Testis (tissue), 3 donors: ENCODE results near the gene C9orf152. TPM values are rescaled to one million over a fixed set of nuclear protein-coding genes. Genes with fewer than 3 reads are reported as not detected.
"Not testable (repeated sequence)": the region's sequence is repeated elsewhere in the genome, so short reads cannot be mapped to it uniquely, and the experiment has no call there.

Experiments used
- DNase-seq: peaks from one replicate; pipeline ENCODE4 v3.0.0-alpha.2; 2019
- H3K27ac ChIP-seq, 2 donors: fragments of 200-600 bp; sonication (generic); one replicate each; pipeline ENCODE4 v1.5.1; 2019
- H3K27me3 ChIP-seq: fragments of 200-600 bp; sonication (generic); one replicate; pipeline ENCODE4 v1.5.1; 2019
- H3K36me3 ChIP-seq: fragments of 200-600 bp; sonication (generic); one replicate; pipeline ENCODE4 v1.5.1; 2017; ENCODE audit warnings: low read depth; ENCODE audit errors: missing control alignments
- H3K4me1 ChIP-seq: fragments of 200-600 bp; sonication (generic); one replicate; pipeline ENCODE4 v1.5.1; 2019
- H3K4me3 ChIP-seq, 2 donors: fragments of 200-600 bp; sonication (generic); one replicate each; pipeline ENCODE4 v1.5.1; 2017 to 2019
- H3K9me3 ChIP-seq: fragments of 200-600 bp; sonication (generic); one replicate; pipeline ENCODE4 v1.5.1; 2017
- CTCF ChIP-seq, 3 experiments: fragments of 450-650 bp in 2 of 3; fragments of 200-600 bp in 1 of 3; sonication (generic) in 1 of 3; IDR thresholded peaks; one replicate each; pipeline ENCODE4 v1.5.1; 2016 to 2019; ENCODE audit warnings: antibody characterized with exemption in 3 of 3, mild to moderate bottlenecking in 2 of 3, moderate library complexity in 1 of 3
- POLR2A ChIP-seq: fragments of 450-650 bp; IDR thresholded peaks from one replicate; pipeline ENCODE4 v1.6.1; 2017; ENCODE audit warnings: antibody characterized with exemption, mild to moderate bottlenecking, moderate library complexity
- WGBS, 2 donors: methylation state at CpG; one replicate each; pipeline ENCODE4 v1.1.5; 2018; 5-methylcytosine and 5-hydroxymethylcytosine counted together
- intact Hi-C: fragments of 100-400 bp; cut with DNase I; formaldehyde crosslinking; loops from one replicate; pipeline ENCODE4 v1.15.1; 2023; ENCODE audit warnings: low total_unique reads
- polyA plus RNA-seq: library from polyadenylated mRNA; stranded (reverse); fragments of 350-450 nt; fragmentation: Illumina TruSeq; extraction: RNeasy Lipid Tissue Mini Kit (QIAGEN cat#74804); gene quantifications from one replicate; pipeline ENCODE4 v1.2.3, GENCODE V29; 2014; ENCODE audit warnings: low read depth, low replicate concordance; ENCODE audit not compliant: insufficient read depth
- total RNA-seq, 2 donors: library from RNA; depleted of rRNA; stranded (reverse); fragments of >200 nt; gene quantifications; one replicate each; pipeline ENCODE4 v1.2.3, GENCODE V29; 2016

Gene C9orf152
- total and polyA plus RNA-seq, 3 donors from 2014 or later, result not detected

DNA sequence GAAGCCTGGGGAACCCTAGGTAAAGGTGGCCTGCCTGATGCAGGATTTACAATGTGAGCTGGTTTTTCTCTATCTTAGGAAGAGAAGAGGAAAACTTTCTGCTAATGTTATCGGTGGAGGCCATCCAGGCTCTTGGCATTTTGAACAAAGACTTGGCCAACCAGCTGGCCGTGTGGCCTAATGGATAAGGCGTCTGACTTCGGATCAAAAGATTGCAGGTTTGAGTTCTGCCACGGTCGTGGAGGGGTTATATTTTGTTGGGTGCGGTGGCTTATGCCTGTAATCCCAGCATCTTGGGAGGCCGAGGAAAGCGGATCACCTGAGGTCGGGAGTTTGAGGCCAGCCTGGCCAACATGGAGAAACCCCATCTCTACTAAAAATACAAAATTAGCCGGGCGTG lies 9.6 kb downstream of the C9orf152 start:
- no peaks in the 10 kb centered on the region for H3K36me3 ChIP-seq
- H3K27ac ChIP-seq, result no peak overlapping the region
- no peaks in the 10 kb centered on the region for H3K27me3 ChIP-seq
- H3K4me1 ChIP-seq, result no peaks in the 10 kb centered on the region
- no peak for TF ChIP-seq CTCF (IDR thresholded peaks at IDR 0.05)
- H3K4me3 ChIP-seq, result no peak overlapping the region
- intact Hi-C loops, result no loop called here
- H3K9me3 ChIP-seq, result no peaks in the 10 kb centered on the region
- DNase-seq, result no peak
- WGBS, 2 donors, result 90 to 91% methylated on average over 12 of the region's 12 CpGs

GRCh38 chr9:110197330-110198187 lies 10.4 kb downstream of the C9orf152 start:
- 71 to 75% methylated on average over 8 to 11 of the region's 11 CpGs for WGBS, 2 donors
- intact Hi-C loops, result no loop called here
- no peak for DNase-seq
- no peak for TF ChIP-seq POLR2A
- TF ChIP-seq CTCF (IDR thresholded peaks at IDR 0.05), result no peak
- no peaks in the 10 kb centered on the region for H3K36me3 ChIP-seq
- H3K4me3 ChIP-seq, result no peak overlapping the region
- no peaks in the 10 kb centered on the region for H3K9me3 ChIP-seq
- no peak overlapping the region for H3K27ac ChIP-seq
- no peaks in the 10 kb centered on the region for H3K27me3 ChIP-seq
- no peaks in the 10 kb centered on the region for H3K4me1 ChIP-seq

GRCh38 chr9:110196084-110196499 lies 11.9 kb downstream of the C9orf152 start:
- H3K27me3 ChIP-seq, intact Hi-C loops, H3K27ac ChIP-seq, H3K4me1 ChIP-seq, H3K4me3 ChIP-seq, H3K36me3 ChIP-seq, DNase-seq, H3K9me3 ChIP-seq: not testable (repeated sequence)
- 89 to 95% methylated on average over 16 of the region's 16 CpGs for WGBS, 2 donors

DNA sequence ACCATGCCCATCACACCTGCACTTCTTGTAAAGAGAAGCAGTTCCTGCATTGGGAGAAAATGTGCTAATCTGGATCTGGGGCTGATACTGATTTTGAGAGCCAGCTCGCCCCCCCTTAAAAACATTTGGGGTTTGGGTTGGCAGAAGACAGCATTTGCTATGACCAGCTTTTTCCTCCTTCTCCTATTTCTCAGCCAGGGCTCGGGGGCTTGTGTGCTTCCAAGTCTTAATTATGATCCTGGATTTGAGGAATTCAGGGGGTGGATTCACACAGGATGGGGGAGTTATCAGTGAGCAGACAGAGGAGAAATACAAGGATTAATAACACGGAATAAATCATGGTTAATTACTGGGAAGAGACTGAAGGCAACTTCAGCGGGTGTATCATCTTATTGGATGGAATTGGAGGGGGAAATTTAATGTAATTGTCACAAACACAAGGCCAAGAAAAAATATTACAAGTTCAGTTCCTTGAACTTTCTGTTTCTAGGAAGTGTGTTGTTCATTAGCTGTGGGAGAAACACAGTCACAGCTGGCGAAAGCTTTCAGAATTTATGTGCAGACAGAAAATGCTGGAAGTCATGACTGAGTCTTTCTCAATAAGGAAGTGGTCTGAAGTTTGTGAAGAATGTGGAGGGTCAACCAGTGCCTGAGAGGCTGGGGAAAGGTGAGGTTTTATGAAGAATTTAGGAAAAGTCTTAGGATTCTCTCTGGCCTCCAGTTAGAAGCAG lies 15.3 kb downstream of the C9orf152 start:
- Histone ChIP-seq H3K36me3 (no peaks in the 10 kb centered on the region), H3K9me3 (no peaks in the 10 kb centered on the region), H3K27me3 (no peaks in the 10 kb centered on the region), H3K27ac (peak overlapping the region; percentile 20 to 47), H3K4me1 (no peaks in the 10 kb centered on the region), H3K4me3 (no peak overlapping the region)
- 45 to 49% methylated on average over 5 of the region's 5 CpGs for WGBS, 2 donors
- intact Hi-C loops, result no loop called here
- no peak for TF ChIP-seq CTCF (IDR thresholded peaks at IDR 0.05)
- TF ChIP-seq POLR2A, result no peak
- peak; percentile 37 for DNase-seq

- WGBS, 2 donors, result 83 to 91% methylated on average over 2 of the region's 2 CpGs
- Histone ChIP-seq H3K27ac (no peak overlapping the region), H3K9me3 (no peaks in the 10 kb centered on the region), H3K27me3 (no peaks in the 10 kb centered on the region), H3K36me3 (no peaks in the 10 kb centered on the region), H3K4me1 (no peaks in the 10 kb centered on the region), H3K4me3 (no peak overlapping the region)
- intact Hi-C loops, result no loop called here
- TF ChIP-seq CTCF (IDR thresholded peaks at IDR 0.05) (no peak), POLR2A (no peak)
- DNase-seq, result no peak
Observed at GRCh38 chr9:110191615-110192014, 16.3 kb downstream of the C9orf152 start.
